ENCODE measurements around the gene TNS1. TPM values are rescaled to one million over a fixed set of nuclear protein-coding genes. Genes with fewer than 3 reads are reported as not detected.

The TNS1 gene
- total RNA-seq, 1 donor from 2014 or later, result 14.5 TPM

DNA sequence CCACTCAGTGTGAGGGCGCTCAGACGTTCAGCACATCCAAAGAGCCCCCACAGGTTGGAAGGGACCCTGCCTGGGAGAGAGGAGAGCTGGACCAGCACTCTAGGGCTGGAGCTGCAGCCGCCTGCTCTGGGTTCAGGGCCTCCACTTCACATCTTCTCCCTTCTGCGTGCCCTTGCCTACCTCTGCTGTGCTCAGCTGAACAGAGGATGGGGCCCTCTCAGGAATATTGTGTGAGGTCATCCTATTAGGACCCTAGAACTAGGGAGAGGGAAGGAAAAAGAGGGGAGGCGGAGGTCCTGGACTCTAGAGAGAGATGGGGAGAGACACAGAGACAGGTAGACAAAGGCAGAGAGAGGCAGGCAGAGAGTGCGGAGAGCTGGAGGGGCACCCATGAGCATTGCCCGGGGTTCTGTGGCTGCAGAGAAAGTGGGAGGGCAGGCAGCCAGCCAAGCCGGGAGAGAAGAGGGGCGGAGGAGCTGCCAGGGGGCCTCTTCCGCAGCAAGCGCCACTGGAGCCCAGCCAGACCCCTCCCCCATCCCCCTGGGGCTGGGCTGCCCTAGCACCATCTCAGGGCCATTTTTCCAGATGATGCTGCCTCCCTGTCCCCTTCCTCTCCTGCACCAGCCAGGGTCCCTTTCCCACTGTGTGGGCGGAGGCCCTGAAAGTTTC lies 8.3 kb upstream of the TNS1 start:
- H3K4me3 Mint-ChIP-seq, result peak overlapping the region; percentile 83
- H3K27ac Mint-ChIP-seq (ENCODE audit: unreplicated experiment), result no peak overlapping the region
- peaks cover 33% of the 10 kb centered on the region for H3K27me3 Mint-ChIP-seq (ENCODE audit: low read depth)
- no peaks in the 10 kb centered on the region for H3K36me3 Mint-ChIP-seq (ENCODE audit: low read depth)
- peaks cover 44% of the 10 kb centered on the region for H3K4me1 Mint-ChIP-seq
- no peaks in the 10 kb centered on the region for H3K9me3 Mint-ChIP-seq
- TF ChIP-seq, protein P1, sequence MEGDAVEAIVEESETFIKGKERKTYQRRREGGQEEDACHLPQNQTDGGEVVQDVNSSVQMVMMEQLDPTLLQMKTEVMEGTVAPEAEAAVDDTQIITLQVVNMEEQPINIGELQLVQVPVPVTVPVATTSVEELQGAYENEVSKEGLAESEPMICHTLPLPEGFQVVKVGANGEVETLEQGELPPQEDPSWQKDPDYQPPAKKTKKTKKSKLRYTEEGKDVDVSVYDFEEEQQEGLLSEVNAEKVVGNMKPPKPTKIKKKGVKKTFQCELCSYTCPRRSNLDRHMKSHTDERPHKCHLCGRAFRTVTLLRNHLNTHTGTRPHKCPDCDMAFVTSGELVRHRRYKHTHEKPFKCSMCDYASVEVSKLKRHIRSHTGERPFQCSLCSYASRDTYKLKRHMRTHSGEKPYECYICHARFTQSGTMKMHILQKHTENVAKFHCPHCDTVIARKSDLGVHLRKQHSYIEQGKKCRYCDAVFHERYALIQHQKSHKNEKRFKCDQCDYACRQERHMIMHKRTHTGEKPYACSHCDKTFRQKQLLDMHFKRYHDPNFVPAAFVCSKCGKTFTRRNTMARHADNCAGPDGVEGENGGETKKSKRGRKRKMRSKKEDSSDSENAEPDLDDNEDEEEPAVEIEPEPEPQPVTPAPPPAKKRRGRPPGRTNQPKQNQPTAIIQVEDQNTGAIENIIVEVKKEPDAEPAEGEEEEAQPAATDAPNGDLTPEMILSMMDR (conservative IDR thresholded peaks at IDR 0.05), result no peak
- no peak for DNase-seq (ENCODE audit: low read depth, low spot score)

GRCh38 chr2:218010140-218010983 lies 7.6 kb upstream of the TNS1 start:
- Mint-ChIP-seq H3K4me1 (peaks cover 38% of the 10 kb centered on the region), H3K27me3 (ENCODE audit: low read depth) (peaks cover 33% of the 10 kb centered on the region), H3K9me3 (no peaks in the 10 kb centered on the region), H3K4me3 (peak overlapping the region; percentile 83), H3K27ac (ENCODE audit: unreplicated experiment) (no peak overlapping the region), H3K36me3 (ENCODE audit: low read depth) (no peaks in the 10 kb centered on the region)
- TF ChIP-seq, protein P1 (conservative IDR thresholded peaks at IDR 0.05), result peak; percentile 57
- DNase-seq (ENCODE audit: low read depth, low spot score), result peak; percentile 38

DNA sequence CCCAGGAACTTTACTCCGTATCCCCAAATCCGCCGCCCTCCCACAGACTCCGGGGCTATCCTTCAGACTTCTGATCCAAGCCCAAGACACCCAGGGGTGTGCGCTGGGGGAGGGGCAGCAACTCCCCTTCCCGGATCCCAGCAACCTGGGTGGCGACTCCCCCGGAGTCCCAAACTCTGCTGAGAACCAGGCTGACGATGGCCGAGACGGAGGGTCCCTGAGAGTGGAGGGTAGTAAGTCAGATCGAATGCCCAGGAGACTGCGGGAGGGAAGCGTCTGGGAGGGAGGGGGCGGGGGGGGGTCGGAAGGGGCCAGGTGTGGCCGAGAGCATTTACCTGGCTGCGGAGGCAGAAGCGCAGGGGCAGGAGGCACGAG lies 7.0 kb upstream of the TNS1 start:
- DNase-seq (ENCODE audit: low read depth, low spot score), result no peak
- Mint-ChIP-seq H3K36me3 (ENCODE audit: low read depth) (no peaks in the 10 kb centered on the region), H3K9me3 (no peaks in the 10 kb centered on the region), H3K27me3 (ENCODE audit: low read depth) (peaks cover 33% of the 10 kb centered on the region), H3K4me3 (peak overlapping the region; percentile 72), H3K4me1 (peaks cover 33% of the 10 kb centered on the region), H3K27ac (ENCODE audit: unreplicated experiment) (no peak overlapping the region)
- TF ChIP-seq, protein P1 (conservative IDR thresholded peaks at IDR 0.05), result no peak

GRCh38 chr2:218009231-218009630 lies 6.4 kb upstream of the TNS1 start:
- Mint-ChIP-seq H3K4me1 (peaks cover 33% of the 10 kb centered on the region), H3K36me3 (ENCODE audit: low read depth) (no peaks in the 10 kb centered on the region), H3K27ac (ENCODE audit: unreplicated experiment) (no peak overlapping the region), H3K9me3 (no peaks in the 10 kb centered on the region), H3K27me3 (ENCODE audit: low read depth) (peaks cover 33% of the 10 kb centered on the region), H3K4me3 (peak overlapping the region; percentile 72)
- no peak for DNase-seq (ENCODE audit: low read depth, low spot score)
- TF ChIP-seq, protein P1 (conservative IDR thresholded peaks at IDR 0.05), result no peak

- peaks cover 33% of the 10 kb centered on the region for H3K27me3 Mint-ChIP-seq (ENCODE audit: low read depth)
- TF ChIP-seq, protein P1 (conservative IDR thresholded peaks at IDR 0.05), result no peak
- H3K9me3 Mint-ChIP-seq, result no peaks in the 10 kb centered on the region
- no peak for DNase-seq (ENCODE audit: low read depth, low spot score)
- no peak overlapping the region for H3K27ac Mint-ChIP-seq (ENCODE audit: unreplicated experiment)
- H3K4me1 Mint-ChIP-seq, result peaks cover 33% of the 10 kb centered on the region
- H3K36me3 Mint-ChIP-seq (ENCODE audit: low read depth), result no peaks in the 10 kb centered on the region
- H3K4me3 Mint-ChIP-seq, result peak overlapping the region; percentile 31
Observed at GRCh38 chr2:218008060-218009040, 5.6 kb upstream of the TNS1 start.

Measured in neural crest cell (in vitro differentiated cells).